ACHN (cell line): ENCODE measurements around the gene ATP5F1C.
"Not testable (repeated sequence)": the region's sequence is repeated elsewhere in the genome, so short reads cannot be mapped to it uniquely, and the experiment has no call there.

Experiments used
- DNase-seq: peaks from one replicate; pipeline ENCODE4 v3.0.0-alpha.2; 2015
- in situ Hi-C: cut with HindIII; loops from 2 replicates; pipeline ENCODE4 v1.10.0; 2017; ENCODE audit warnings: low sequenced_read_pairs, low pct_ligation_motif_present, low pct_unique_long_range_greater_than_20kb

Gene ATP5F1C

GRCh38 chr10:7788639-7789286 is 786 bp downstream of the ATP5F1C start:
- in situ Hi-C loops, result no loop called here

DNA sequence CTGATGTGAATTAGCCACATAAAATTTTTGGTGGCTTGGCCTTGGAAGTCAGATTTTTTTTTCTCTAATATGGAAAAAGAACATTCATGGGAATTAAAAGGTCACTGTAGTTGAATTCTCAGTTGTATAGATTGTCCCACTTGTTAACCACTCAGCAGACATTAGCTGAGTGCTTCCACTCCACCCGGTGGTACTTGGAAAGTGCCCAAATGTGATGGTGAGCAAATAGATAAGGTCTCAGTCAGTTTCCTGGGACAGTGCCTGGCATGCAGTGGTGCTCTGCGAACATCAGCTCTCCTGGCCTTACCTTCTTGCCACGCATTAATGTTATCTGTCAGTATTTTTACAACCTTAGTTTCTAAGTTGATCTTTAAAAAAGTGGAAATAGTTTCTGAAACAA is 1.4 kb downstream of the ATP5F1C start:
- peak; percentile 22 for DNase-seq
- in situ Hi-C loops, result no loop called here

More at GRCh38 chr10:7788639-7789286, 786 bp downstream of the ATP5F1C start:
- DNase-seq, result peak; percentile 56

DNA sequence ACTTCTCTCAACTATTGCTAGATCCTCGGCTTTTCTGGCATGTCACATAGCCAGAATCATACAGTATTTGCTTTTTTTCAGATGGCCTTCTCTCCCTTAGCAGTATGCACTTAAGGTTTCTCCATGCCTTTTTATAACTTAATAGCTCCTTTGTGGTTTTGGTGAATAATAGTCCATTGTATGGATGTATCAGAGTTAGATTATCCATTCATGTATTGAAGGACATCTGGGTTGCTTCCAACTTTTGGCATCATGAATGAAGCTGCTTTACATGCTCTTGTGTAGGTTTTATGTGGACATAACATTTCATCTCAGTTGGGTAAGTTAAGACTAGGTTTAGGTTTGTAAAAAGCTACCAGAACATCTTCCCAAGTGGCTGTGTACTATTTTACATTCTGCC is 4.6 kb downstream of the ATP5F1C start:
- in situ Hi-C loops, result no loop called here
- DNase-seq, result no peak

- in situ Hi-C loops, result no loop called here
Measured at GRCh38 chr10:7794251-7795026, 6.5 kb downstream of the ATP5F1C start.

DNA sequence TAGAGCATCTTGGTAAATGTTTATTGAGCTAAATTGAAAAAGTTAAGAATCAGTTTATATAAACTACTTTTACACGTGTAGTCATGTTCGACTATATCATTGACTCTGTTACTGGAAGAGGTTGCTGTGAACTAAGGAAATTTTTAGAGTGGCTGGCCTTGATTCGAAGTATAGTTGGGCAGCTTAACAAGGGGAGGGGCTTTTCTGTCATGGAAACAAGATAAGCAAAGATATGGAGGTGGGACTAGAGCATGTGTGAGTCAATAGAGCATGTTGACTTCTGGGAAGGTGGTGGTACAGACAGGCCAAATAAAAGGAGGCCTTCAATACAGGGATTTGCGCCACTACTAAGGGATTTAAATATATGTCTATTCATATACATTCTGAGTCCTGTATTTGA is 7.6 kb downstream of the ATP5F1C start:
- DNase-seq, result no peak
- in situ Hi-C loops, result no loop called here

More at GRCh38 chr10:7794251-7795026, 6.5 kb downstream of the ATP5F1C start:
- no peak for DNase-seq

- peak; percentile 85 for DNase-seq
- in situ Hi-C loops, result no loop called here
Measured at GRCh38 chr10:7797582-7797981, 9.6 kb downstream of the ATP5F1C start.

DNA sequence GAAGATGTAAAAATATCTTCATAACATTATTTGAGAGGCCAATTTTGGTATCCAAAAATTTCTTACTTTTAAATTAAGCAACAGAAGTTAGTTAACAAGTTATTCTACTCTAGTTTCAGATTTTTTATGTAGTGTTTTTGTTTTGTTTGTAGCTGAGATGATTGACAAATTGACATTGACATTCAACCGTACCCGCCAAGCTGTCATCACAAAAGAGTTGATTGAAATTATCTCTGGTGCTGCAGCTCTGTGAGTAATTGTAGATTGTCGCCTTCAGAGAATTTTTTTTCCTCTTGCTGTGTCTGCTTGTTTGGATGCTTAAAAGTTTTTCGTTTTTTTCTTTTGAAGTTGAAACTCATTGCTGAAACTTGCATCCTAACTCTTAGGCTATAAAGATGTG is 14.6 kb downstream of the ATP5F1C start:
- in situ Hi-C loops, result no loop called here
- no peak for DNase-seq

GRCh38 chr10:7804216-7804615 is 16.2 kb downstream of the ATP5F1C start:
- in situ Hi-C loops, result no loop called here
- DNase-seq, result no peak

- in situ Hi-C loops, result no loop called here
- no peak for DNase-seq
Measured at GRCh38 chr10:7804741-7805140, 16.8 kb downstream of the ATP5F1C start.

- in situ Hi-C loops, result no loop called here
Measured at GRCh38 chr10:7808686-7809267, 20.8 kb downstream of the ATP5F1C start.

GRCh38 chr10:7810443-7810842 is 22.5 kb downstream of the ATP5F1C start:
- in situ Hi-C loops, result no loop called here
- DNase-seq, result no peak

More at GRCh38 chr10:7808686-7809267, 20.8 kb downstream of the ATP5F1C start:
- no peak for DNase-seq

- DNase-seq, result no peak
- in situ Hi-C loops, result no loop called here
Measured at GRCh38 chr10:7811000-7811399, 23.0 kb downstream of the ATP5F1C start.

GRCh38 chr10:7811743-7812142 is 23.8 kb downstream of the ATP5F1C start:
- in situ Hi-C loops, DNase-seq: not testable (repeated sequence)

GRCh38 chr10:7813481-7813880 is 25.5 kb downstream of the ATP5F1C start:
- in situ Hi-C loops, result no loop called here
- no peak for DNase-seq

DNA sequence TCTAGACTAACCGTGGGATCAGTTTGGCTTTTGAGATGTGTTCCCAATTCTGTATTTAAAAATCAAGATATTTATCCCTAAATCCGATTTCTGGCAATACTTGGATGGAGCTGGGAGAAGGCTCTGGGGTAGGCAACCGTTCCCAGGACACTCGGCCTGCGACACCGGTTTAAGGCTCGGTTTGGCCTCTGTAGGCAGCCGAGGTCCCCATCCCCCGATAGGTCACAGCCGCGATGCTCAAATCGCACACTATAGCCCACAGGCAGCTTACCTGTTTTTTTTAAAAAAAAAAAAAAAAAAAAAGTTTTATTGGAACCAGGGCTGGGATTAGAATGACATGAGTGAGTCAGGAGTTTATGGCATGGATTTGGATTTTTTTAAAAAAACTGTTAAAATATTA is 29.6 kb downstream of the ATP5F1C start:
- DNase-seq, result no peak
- in situ Hi-C loops, result no loop called here

DNA sequence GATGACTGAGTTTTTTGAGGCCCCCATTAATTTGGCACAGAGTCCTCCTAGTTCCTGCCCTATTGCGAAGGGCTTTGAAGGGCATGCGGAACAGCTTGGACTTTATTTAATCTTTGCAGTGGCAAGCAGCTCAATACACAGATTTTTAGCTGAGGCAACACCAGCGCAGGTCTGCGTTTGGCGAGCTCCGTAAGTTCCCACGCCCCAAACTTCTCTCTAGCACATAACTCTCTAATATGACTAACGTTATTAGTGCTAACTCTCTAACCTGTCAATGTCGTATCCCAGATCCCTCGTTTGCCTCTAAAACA is 30.0 kb downstream of the ATP5F1C start:
- in situ Hi-C loops, result no loop called here
- DNase-seq, result no peak

DNA sequence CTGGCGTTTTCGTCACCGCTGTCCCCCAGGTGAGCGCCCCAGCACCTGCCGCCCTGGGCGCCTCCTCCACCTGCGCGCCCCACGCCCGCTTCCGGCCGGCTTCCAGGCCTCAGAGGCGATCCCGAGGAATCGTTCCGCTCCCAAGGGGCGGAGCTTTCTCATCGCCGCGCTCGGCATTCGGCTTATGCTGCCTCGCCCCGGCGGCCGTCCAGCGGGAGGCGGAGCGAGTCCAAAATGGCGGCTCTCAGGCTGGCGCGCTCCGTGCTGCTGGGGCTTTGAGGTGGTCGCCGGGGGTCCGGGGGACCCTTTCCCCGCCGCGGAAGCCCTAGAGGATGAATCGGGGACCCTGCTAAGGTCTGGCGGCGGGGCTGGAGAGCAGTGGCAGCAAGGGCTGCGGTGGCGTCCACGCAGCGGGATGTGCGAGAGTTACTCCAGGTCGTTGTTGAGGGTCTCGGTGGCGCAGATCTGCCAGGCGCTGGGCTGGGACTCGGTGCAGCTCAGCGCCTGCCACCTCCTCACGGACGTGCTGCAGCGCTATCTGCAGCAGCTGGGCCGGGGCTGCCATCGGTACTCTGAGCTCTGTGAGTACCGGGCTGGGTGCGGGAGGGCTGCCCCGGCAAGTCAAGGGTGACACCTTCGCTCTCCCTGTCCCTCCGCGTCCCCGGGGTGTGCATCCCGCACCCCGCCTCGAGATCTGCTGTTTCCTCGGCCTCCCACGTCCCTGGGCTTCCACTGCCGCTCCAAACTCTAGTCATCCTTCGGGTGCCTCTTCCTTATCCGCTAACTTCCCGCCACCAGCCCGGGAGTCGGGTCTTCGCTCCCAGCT is 30.5 kb downstream of the ATP5F1C start, which contains the start of gene TAF3:
TAF3 (plus strand) TSS at position 211 of the 826 bp plus-strand sequence; CDS start at position 416, 205 bp downstream.
- DNase-seq, result peak; percentile 87
- in situ Hi-C loops, result no loop called here

- in situ Hi-C loops, result no loop called here
- DNase-seq, result peak; percentile 47
Measured at GRCh38 chr10:7819121-7819460, 31.1 kb downstream of the ATP5F1C start.

GRCh38 chr10:7824251-7824650 is 36.3 kb downstream of the ATP5F1C start:
- in situ Hi-C loops, result no loop called here
- DNase-seq, result no peak
